ENCODE data around the gene CETN1.

DNA sequence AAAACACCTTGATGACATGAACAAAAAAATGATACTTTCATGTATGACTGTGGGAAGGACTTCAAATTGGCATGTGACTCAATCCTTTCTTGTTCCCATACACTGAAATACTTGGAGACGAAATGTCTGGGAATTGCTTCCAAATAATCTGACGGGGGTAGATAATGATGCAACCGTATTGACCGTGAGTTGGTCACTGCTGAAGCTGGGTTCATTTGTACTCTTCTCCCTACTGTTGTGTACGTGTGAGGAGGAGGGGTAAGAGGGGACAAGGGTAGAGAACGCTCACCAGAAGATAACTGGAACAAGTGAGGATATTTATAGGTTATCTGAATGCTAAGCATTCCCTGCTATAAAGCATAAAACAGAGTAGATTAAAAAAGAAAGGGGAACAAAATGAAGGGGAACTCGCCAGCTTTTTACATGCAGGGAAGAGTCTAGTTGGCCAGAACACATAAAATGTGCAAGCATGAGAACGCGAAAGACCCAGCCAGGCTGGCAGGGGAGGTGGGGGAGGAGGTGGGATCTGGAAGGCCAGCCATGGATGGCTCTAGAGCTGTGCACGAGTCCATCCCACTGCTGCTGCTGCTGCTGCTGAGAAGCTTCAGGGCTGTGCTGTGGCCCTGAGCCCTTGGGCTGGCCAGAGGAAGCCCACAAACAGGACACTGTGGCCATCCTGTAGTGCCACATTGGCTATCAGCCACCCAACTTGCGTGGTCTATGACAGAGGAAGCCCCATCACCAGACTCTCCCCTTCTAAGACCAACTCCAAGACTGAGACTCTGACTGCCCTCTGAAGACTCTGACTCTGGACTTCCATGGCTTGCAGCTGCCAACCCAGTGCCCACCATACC, 15.2 kb upstream of the CETN1 start:
- no peak for TF ChIP-seq EZH2 (IDR thresholded peaks at IDR 0.05)
- TF ChIP-seq POLR2AphosphoS5 (IDR thresholded peaks at IDR 0.05; ENCODE audit: borderline replicate concordance, low read depth, low read length): no peak
- TF ChIP-seq FOXP2 (optimal IDR thresholded peaks at IDR 0.05; ENCODE audit: control extremely low read depth, extremely low read length, insufficient read depth): no peak
